AG04449 (cell line): ENCODE results near the gene CHTF18.

ENCODE experiments used
- CTCF ChIA-PET: fragments of 350-600 bp; formaldehyde crosslinking; extraction: SDS; loops from one replicate; lab custom pipeline; 2021; ENCODE audit warnings: antibody characterized with exemption; lab: Yijun Ruan, JAX
- POLR2A ChIA-PET: fragments of 400-600, 350-600 bp; formaldehyde crosslinking; extraction: SDS; loops from one replicate; lab custom pipeline; 2020; ENCODE audit warnings: antibody characterized with exemption, inconsistent platforms; lab: Yijun Ruan, JAX
- DNase-seq: peaks from one replicate; pipeline ENCODE4 v3.0.0-alpha.2; 2010; ENCODE audit warnings: low read depth, low spot score
- H3K4me3 ChIP-seq: 2 replicates; pipeline ENCODE4 v1.5.1; 2011; ENCODE audit warnings: low read depth, mild to moderate bottlenecking, control low read depth, low read length
- CTCF ChIP-seq: IDR thresholded peaks from one replicate; pipeline ENCODE4 v1.5.1; 2011; ENCODE audit warnings: mild to moderate bottlenecking, moderate library complexity, low read length, control low read depth, inconsistent platforms; ENCODE audit not compliant: insufficient read depth; ENCODE audit errors: missing control alignments

The CHTF18 gene

GRCh38 chr16:766820-767640 is 21.4 kb upstream of the CHTF18 start:
- TF ChIP-seq CTCF = no peak
- no peak overlapping the region for H3K4me3 ChIP-seq
- ChIA-PET CTCF (no interaction called here), POLR2A (no interaction called here)
- no peak for DNase-seq

- ChIA-PET POLR2A (no interaction called here), CTCF (no interaction called here)
- no peak overlapping the region for H3K4me3 ChIP-seq
- no peak for DNase-seq
- no peak for TF ChIP-seq CTCF
These were observed 20.6 kb upstream of the CHTF18 start for GRCh38 chr16:767743-768235.

GRCh38 chr16:768428-768827 is 20.0 kb upstream of the CHTF18 start:
- no peak for DNase-seq
- ChIA-PET CTCF (no interaction called here), POLR2A (no interaction called here)
- H3K4me3 ChIP-seq = no peak overlapping the region
- no peak for TF ChIP-seq CTCF

GRCh38 chr16:769184-769784 is 19.1 kb upstream of the CHTF18 start:
- ChIA-PET POLR2A (no interaction called here), CTCF (no interaction called here)
- TF ChIP-seq CTCF = no peak
- DNase-seq = no peak
- H3K4me3 ChIP-seq = no peak overlapping the region

GRCh38 chr16:769934-770333 is 18.5 kb upstream of the CHTF18 start:
- no peak overlapping the region for H3K4me3 ChIP-seq
- no peak for TF ChIP-seq CTCF
- ChIA-PET POLR2A (no interaction called here), CTCF (interaction anchor here (0.6 kb wide), 1 partner anchor 28 kb away, joined by 3 read pairs; no protein-coding TSS in a partner anchor)
- DNase-seq = no peak

GRCh38 chr16:770411-770810 is 18.0 kb upstream of the CHTF18 start:
- H3K4me3 ChIP-seq = no peak overlapping the region
- no peak for DNase-seq
- no peak for TF ChIP-seq CTCF
- ChIA-PET CTCF (interaction anchor here (0.6 kb wide), 1 partner anchor 29 kb away, joined by 3 read pairs; no protein-coding TSS in a partner anchor), POLR2A (no interaction called here)
